Stimulated activated naive B cell treated with anti-CD40 and anti-IgM and Interleukin-4, amounts not matched to agents 10 μg/mL and 1 μg/mL and 100 μg/mL, for 72 hours (primary cell): ENCODE data around the gene FAM9C.

Experiments
- ATAC-seq, 2 donors: fragments of 150-1000 bp; cut with Tn5 transposase; replicated peaks; 2 replicates each; pipeline ENCODE4 v1.10.0; 2021; ENCODE audit warnings: moderate library complexity in 1 of 2
- DNase-seq: peaks from one replicate; pipeline ENCODE4 v3.0.0; 2021
- H3K27ac Mint-ChIP-seq: one replicate; pipeline ENCODE4 v1.8.0; 2022; ENCODE audit warnings: mild to moderate bottlenecking, mixed read lengths
- H3K27me3 Mint-ChIP-seq, 2 donors: one replicate each; pipeline ENCODE4 v1.8.0; 2022; ENCODE audit warnings: mixed read lengths in 2 of 2
- H3K36me3 Mint-ChIP-seq, 2 donors: one replicate each; pipeline ENCODE4 v1.8.0; 2022; ENCODE audit warnings: mixed read lengths in 2 of 2, mild to moderate bottlenecking in 1 of 2
- H3K4me1 Mint-ChIP-seq, 2 donors: one replicate each; pipeline ENCODE4 v1.8.0; 2022; ENCODE audit warnings: mixed read lengths in 2 of 2, mild to moderate bottlenecking in 1 of 2
- H3K4me3 Mint-ChIP-seq, 2 donors: one replicate each; pipeline ENCODE4 v1.8.0; 2022; ENCODE audit warnings: mild to moderate bottlenecking in 2 of 2, mixed read lengths in 2 of 2, moderate library complexity in 1 of 2
- H3K9me3 Mint-ChIP-seq, 2 donors: one replicate each; pipeline ENCODE4 v1.8.0; 2022; ENCODE audit warnings: mixed read lengths in 2 of 2, mild to moderate bottlenecking in 1 of 2

Gene FAM9C

DNA sequence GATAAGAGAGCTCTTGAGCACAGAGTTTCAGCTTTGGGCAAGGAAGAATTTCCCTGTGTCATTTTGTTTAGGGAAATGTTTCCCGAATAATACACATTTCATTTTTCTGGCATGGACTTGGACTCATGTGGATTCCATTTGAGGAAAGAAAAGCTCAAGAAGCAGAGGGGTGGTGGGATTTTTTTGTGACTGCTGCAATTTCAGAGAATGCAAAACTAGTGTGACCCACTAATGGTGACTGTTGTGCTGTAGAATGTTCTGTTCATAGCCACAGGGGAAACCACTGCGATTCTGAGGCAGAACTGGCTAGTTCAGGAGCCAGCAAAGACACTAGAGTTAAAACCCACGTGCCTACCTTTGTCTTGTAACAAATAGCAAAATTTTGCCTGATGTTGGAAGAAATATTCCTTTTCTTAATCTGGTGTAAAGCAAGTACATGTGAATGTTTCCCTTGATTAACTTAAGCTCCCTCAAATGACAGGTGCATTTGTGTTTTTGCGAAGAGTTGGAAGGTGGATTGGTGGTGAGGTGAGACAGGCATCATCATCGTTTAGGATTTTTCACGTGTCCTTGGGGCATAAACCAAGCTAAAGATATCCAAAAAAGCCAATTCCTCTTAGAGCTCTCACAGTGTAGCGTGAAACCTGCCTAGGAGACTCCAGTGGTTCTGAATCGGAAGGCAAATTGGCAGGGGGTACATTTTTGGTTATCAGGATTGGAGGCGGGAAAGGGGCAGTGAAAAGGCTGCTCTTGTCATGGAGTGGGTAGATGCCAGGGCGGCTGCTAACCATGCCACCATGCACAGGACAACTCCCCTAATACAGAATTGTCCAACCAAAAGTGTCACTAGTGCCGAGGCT, 38.0 kb upstream of the FAM9C start:
- Mint-ChIP-seq H3K9me3 (no peaks in the 10 kb centered on the region), H3K4me3 (peak overlapping the region; percentile 11 to 37), H3K36me3 (peaks cover 5 to 11% of the 10 kb centered on the region in 2 donors), H3K4me1 (peaks cover 42 to 84% of the 10 kb centered on the region in 2 donors), H3K27me3 (peaks cover 0 to 14% of the 10 kb centered on the region in 2 donors), H3K27ac (peak overlapping the region; percentile 91)
- DNase-seq = no peak
- ATAC-seq = peak in 1 of 2 donors; percentile 24

DNA sequence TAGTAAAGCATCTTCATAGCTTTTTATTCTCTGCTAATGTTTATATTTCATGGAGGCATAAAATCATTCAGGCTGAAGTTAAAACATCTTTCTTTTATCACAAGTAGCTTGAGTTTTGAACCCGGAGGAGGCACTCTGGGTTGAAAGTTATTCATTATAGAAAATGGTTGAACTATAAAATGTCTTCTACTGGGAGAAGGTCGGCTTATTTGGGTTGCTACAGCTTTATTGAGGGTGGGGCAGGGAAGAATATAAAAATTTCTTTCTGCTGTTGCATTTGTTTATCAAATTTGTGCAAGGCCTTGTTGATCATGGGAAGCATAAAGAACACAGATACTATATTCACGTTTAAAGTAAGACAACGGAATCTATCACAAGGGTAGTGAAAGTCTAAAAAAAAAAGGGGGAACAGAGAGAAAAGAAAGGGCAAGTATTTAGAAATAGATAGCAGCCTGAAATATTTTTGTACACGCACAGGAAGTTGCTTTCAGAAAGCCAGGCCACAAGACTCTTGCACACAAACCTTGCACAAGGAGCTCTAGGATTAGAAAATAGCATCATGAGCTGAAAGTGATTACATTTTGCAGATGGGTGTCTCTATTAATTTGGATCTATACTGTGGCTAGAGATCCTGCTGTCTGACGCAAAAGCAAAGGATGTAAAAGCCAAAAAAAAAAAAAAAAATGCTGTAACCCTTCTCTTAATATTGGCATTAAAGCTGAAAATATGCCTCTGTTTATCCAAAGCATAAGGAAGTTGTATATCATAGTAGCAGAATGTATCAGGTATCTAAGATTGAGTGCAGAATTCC, 37.2 kb upstream of the FAM9C start:
- ATAC-seq (peak; percentile 53 to 68), DNase-seq (peak; percentile 33)
- no peaks in the 10 kb centered on the region for H3K9me3 Mint-ChIP-seq
- H3K36me3 Mint-ChIP-seq = peaks cover 5 to 8% of the 10 kb centered on the region in 2 donors
- peak overlapping the region; percentile 91 for H3K27ac Mint-ChIP-seq
- peaks cover 0 to 14% of the 10 kb centered on the region in 2 donors for H3K27me3 Mint-ChIP-seq
- peak overlapping the region; percentile 4 to 45 for H3K4me3 Mint-ChIP-seq
- H3K4me1 Mint-ChIP-seq = peaks cover 35 to 79% of the 10 kb centered on the region in 2 donors

DNA sequence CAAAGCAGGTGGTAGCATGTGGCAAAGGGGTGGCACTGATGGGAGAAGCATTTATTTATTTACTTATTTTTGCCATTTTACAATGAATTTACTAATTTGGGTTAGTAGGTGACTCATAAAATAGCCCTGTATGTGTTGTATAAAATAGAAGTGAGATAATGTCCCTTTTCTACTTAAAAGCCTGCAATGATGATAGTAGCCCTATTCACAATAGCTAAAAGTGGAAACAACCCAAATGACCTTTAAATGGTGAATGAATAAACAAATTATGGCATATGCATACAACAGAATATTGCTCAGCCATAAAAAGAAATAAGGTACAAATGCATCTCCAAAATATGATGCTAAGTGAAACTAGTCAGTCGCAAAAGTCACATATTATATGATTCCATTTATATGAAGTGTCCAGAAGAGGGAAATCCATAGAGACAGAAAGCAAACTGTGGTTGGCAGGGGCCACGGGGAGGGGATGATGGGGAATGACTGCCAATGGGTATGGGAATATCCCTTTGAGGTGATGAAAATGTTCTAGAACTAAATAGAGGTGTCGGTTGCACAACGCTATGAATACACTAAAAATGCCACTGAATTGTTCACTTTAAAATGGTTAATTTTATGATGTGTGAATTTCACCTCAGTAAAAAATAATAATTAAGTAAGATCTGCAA, 35.8 kb upstream of the FAM9C start:
- peaks cover 0 to 14% of the 10 kb centered on the region in 2 donors for H3K27me3 Mint-ChIP-seq
- H3K4me1 Mint-ChIP-seq = peaks cover 45 to 79% of the 10 kb centered on the region in 2 donors
- H3K9me3 Mint-ChIP-seq = no peaks in the 10 kb centered on the region
- peak overlapping the region; percentile 91 for H3K27ac Mint-ChIP-seq
- ATAC-seq (peak; percentile 50 to 70), DNase-seq (peak; percentile 37)
- peaks cover 5 to 8% of the 10 kb centered on the region in 2 donors for H3K36me3 Mint-ChIP-seq
- peak overlapping the region in 1 of 2 donors; percentile 56 for H3K4me3 Mint-ChIP-seq

DNA sequence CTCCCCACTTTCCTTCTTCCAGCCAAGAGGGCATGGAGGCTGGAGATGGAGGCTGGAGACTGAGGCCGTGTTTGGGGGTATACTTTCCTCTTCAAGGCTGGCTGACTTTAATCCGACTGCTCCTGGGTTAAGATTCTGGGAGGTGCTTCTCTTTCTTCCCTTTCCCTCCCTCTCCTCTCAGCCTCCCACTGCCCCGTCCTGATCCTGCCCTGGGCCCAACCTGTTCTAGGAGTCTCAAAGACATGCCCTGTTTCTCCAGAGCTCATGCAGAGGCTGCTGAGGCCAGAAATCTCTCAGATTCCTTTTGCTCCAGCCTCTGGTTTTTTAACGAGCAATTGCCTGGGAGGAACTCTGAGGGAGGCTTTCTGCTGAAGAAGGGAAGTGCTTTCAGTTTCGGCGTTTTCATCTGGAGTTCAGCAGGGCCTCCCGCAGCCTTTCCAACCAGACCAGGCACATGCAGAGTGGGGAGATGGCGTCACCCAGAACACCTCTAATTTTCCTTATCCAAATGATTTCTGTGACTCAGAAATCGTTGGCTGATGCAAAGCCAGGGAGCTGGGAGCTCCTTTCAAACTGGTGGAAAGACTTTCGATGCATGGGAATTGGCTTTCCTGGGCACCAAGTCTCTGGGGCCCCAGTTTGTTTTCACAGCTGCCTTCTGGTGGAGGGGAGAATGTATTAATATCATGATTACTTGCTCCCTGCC, 34.5 kb upstream of the FAM9C start:
- H3K36me3 Mint-ChIP-seq = peaks cover 4 to 8% of the 10 kb centered on the region in 2 donors
- H3K9me3 Mint-ChIP-seq = no peaks in the 10 kb centered on the region
- no peak for DNase-seq
- H3K4me3 Mint-ChIP-seq = peak overlapping the region; percentile 63 to 71
- no peak for ATAC-seq
- peaks cover 0 to 14% of the 10 kb centered on the region in 2 donors for H3K27me3 Mint-ChIP-seq
- H3K4me1 Mint-ChIP-seq = peaks cover 55 to 85% of the 10 kb centered on the region in 2 donors
- H3K27ac Mint-ChIP-seq = peak overlapping the region; percentile 97

DNA sequence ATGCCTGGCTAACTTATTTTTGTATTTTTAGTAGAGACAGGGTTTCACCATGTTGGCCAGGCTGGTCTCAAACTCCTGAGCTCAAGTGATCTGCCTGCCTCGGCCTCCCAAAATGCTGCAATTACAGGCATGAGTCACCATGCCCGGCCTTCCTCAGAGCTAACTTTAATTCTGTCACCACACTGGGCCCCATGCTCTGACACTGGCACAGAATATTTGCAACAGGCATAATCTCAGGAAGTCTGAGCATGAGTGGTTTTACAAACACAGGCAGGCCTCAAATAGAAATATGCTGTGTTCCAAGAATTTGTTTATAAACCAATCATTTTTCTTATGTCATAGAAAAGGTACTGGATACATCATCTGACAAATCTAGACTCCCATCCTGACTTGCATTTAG, 32.7 kb upstream of the FAM9C start:
- Mint-ChIP-seq H3K4me1 (peaks cover 45 to 68% of the 10 kb centered on the region in 2 donors), H3K4me3 (no peak overlapping the region), H3K9me3 (no peaks in the 10 kb centered on the region), H3K27ac (peak overlapping the region; percentile 92), H3K27me3 (peaks cover 0 to 10% of the 10 kb centered on the region in 2 donors), H3K36me3 (peaks cover 3 to 8% of the 10 kb centered on the region in 2 donors)
- ATAC-seq = no peak
- no peak for DNase-seq

DNA sequence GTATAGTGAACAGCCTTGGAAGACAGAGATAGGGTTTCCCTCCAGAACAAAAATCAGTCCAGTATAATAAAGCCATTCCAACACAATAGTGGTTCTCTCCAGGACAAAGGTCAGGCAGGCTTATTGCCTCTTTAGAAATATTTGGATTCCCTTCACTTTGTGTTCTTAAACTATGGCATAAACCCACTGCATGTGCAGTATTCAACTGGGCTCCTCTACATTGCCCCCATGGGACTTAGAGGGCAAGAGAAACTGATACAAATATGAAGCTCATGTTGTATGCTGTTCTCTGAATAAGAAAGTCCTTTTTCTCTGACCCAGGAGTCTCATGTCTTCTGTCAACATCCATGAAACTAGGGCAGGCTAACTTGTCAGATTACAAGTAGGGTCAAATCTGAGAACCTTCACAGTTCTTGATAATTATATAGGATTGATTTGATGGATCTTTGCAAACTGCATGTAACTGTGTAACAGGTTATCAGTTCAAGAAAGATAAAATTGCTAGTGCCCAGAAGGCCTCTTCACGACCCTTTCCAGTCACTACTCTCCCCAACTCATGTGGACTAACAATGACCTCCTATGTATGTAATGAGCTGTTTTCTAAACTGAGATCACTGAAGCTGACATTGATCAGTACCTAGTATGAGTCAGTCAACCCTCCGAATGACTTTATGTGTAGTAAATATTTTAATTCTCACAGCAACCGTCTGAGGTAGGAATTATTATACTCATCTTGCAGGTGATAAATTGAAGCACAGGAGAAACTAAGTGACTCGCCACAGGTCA, 31.9 kb upstream of the FAM9C start:
- Mint-ChIP-seq H3K27ac (peak overlapping the region; percentile 92), H3K4me3 (peak overlapping the region in 1 of 2 donors; percentile 22)

DNA sequence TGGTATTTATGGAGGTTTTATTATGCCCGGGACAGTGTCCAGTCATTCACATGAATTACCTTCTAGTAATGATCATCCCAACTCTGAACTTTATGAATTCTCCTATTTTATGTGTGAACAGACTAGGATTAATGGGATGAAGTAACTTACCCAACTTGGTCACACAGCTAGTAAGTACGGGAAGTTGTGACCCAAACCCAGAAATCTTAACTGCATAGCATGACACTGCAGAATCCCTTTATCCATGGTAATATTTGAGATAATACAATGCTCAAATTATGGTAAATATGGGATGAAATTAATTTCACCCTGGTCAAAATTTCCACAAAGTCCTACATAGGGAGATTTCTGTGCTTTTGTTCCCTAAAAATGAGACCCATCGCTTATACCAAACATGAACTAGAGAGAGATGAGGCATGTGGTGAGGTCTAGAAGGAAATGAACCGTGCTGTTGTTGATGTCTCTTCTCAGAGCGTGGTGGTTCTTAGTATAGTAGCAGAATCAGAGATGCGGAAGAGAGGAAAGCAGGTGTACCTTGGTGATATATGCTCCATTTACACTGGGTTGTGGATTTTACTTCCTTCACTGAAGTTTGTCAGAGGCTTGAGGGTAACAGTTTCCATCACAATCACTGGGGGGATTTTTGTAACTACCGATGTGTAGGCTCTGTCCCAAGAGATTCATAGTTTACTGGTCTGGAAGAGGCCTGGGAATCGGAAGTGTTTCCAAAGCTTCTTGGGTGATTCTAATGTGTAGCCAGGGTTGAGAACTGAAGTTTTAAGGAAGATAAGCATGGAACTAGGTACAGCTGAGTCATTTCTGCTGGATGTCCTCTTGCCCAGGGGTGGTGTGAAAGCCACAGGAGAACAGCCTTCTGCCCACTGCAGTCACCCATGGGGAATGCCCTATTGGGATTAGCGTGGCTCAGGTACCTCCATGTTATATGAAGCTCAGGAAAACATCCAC, 30.2 kb upstream of the FAM9C start:
- Mint-ChIP-seq H3K27ac (peak overlapping the region; percentile 89), H3K27me3 (peaks cover 0 to 10% of the 10 kb centered on the region in 2 donors), H3K4me3 (peak overlapping the region; percentile 2 to 26), H3K36me3 (peaks cover 3 to 8% of the 10 kb centered on the region in 2 donors), H3K4me1 (peaks cover 36 to 43% of the 10 kb centered on the region in 2 donors), H3K9me3 (no peaks in the 10 kb centered on the region)
- ATAC-seq (peak; percentile 93 to 97), DNase-seq (peak; percentile 48)

More for the DNA sequence above, 31.9 kb upstream of the FAM9C start:
- DNase-seq (no peak), ATAC-seq (peak; percentile 60 to 66)
- H3K9me3 Mint-ChIP-seq = no peaks in the 10 kb centered on the region
- peaks cover 3 to 8% of the 10 kb centered on the region in 2 donors for H3K36me3 Mint-ChIP-seq
- H3K4me1 Mint-ChIP-seq = peaks cover 41 to 60% of the 10 kb centered on the region in 2 donors
- peaks cover 0 to 10% of the 10 kb centered on the region in 2 donors for H3K27me3 Mint-ChIP-seq

DNA sequence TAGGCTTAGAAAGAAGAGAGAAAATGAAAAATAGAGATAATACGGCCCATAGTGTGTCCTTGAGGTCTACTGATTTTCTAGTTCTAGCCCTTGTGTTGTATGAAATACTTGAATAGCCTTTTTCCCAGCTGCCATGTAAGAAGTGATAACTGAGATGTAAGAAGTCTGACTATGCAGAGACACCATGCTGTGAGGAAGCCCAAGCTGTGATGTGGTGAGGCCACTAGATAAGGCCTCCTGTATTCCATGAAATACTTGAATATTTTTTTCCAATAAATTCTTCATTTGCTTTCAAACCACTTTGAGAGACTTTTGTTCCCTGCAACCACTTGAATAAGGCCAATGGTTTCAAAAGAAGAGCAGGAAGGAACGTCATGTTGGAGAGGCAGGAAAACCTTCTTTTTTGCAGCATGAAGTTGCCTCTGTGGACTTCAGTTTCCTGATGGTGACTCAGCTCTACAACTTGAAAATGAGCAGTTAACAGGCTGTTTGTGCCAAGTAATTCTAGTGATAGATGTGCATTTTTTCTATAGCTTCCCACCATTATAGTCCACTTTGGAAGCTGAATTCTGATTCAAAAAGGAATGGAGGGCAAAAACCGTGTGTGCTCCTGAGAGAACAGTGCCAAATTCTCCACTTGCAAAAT, 25.5 kb upstream of the FAM9C start:
- H3K4me3 Mint-ChIP-seq = no peak overlapping the region
- peaks cover 17 to 21% of the 10 kb centered on the region in 2 donors for H3K4me1 Mint-ChIP-seq
- peaks cover 0 to 12% of the 10 kb centered on the region in 2 donors for H3K27me3 Mint-ChIP-seq
- ATAC-seq (no peak), DNase-seq (no peak)
- no peak overlapping the region for H3K27ac Mint-ChIP-seq
- peaks cover 4 to 14% of the 10 kb centered on the region in 2 donors for H3K36me3 Mint-ChIP-seq
- H3K9me3 Mint-ChIP-seq = peaks cover 2 to 9% of the 10 kb centered on the region in 2 donors

DNA sequence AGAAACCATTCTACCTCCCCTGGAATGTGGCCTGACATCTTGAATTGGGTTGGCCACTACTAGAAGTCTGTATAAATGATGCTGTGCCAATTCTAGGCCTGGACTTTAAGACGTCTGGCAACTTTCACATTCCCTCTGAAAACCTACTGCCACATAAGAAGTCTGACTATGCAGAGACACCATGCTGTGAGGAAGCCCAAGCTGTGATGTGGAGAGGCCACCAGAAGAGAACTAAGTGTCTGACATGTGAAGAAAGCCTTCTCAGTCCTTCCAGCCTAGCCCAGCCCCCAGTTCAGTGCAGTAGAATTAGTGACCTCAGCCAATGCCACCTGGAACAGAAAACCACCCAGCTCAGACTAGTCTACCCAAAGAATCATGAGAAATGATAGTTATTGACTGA, 24.2 kb upstream of the FAM9C start:
- ATAC-seq = no peak
- Mint-ChIP-seq H3K27ac (no peak overlapping the region), H3K9me3 (peaks cover 2 to 9% of the 10 kb centered on the region in 2 donors), H3K4me1 (peaks cover 9 to 13% of the 10 kb centered on the region in 2 donors), H3K27me3 (peaks cover 0 to 12% of the 10 kb centered on the region in 2 donors), H3K4me3 (no peak overlapping the region), H3K36me3 (peaks cover 4 to 14% of the 10 kb centered on the region in 2 donors)
- no peak for DNase-seq

DNA sequence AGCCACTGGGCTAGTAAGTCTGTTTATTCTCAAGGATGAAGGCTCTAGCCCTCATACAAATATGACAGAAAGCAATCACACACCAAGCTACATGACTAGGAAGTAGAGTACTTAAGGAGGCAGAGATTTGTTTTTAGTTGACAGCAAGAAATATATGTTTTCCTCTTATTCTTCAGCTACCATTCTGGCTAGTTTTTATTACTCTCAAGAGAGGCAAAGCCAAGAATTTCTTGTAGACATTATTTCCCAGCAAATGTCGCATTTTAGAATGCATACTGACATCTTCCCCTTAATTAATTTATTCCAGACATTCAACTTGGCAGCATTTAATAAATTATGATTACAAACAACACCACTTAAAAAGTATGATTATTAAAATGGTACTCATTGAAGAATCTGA, 23.4 kb upstream of the FAM9C start:
- Mint-ChIP-seq H3K4me1 (peaks cover 6 to 13% of the 10 kb centered on the region in 2 donors), H3K9me3 (peaks cover 6 to 14% of the 10 kb centered on the region in 2 donors), H3K27me3 (peaks cover 0 to 17% of the 10 kb centered on the region in 2 donors), H3K36me3 (peaks cover 8 to 19% of the 10 kb centered on the region in 2 donors), H3K4me3 (no peak overlapping the region), H3K27ac (peak overlapping the region; percentile 9)
- no peak for DNase-seq
- no peak for ATAC-seq

DNA sequence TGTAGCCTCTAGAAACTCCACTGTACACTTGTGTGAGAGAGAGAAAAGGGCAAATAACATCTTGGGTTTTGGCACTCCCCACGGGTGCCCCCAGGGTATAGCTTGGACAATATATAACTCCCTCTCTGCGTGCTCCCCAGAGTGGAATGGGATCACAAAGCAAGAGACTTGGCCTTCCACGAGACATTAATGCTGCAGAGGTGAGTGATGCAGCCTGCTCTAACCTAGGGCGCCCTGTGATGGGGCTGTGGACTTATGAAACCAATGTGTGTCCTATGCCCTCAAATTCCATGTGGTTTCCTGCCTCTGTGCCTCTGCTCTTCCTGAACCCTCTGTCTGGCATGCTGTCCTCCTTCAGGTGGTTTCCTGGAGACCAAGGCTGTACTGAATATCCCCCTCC, 22.0 kb upstream of the FAM9C start:
- H3K4me3 Mint-ChIP-seq = no peak overlapping the region
- H3K27me3 Mint-ChIP-seq = peaks cover 0 to 21% of the 10 kb centered on the region in 2 donors
- peaks cover 11 to 24% of the 10 kb centered on the region in 2 donors for H3K36me3 Mint-ChIP-seq
- peaks cover 8 to 20% of the 10 kb centered on the region in 2 donors for H3K9me3 Mint-ChIP-seq
- no peak for DNase-seq
- no peak for ATAC-seq
- H3K27ac Mint-ChIP-seq = peak overlapping the region; percentile 83
- H3K4me1 Mint-ChIP-seq = peaks cover 6 to 13% of the 10 kb centered on the region in 2 donors
